Breast epithelium (tissue), 4 donors: Measurements from ENCODE around the gene BLOC1S3. TPM values are rescaled to one million over a fixed set of nuclear protein-coding genes. Genes with fewer than 3 reads are reported as not detected.

ENCODE experiments used
- DNase-seq, 2 donors: peaks; one replicate each; pipeline ENCODE4 v3.0.0-alpha.2; 2019; ENCODE audit warnings: low spot score in 2 of 2
- H3K27ac ChIP-seq, 2 donors: fragments of 200-600 bp; sonication (generic) in 1 of 2; one replicate each; pipeline ENCODE4 v1.5.1; 2016 to 2019; ENCODE audit warnings: mild to moderate bottlenecking in 1 of 2
- H3K27me3 ChIP-seq, 2 donors: fragments of 200-600 bp; sonication (generic) in 1 of 2; one replicate each; pipeline versions ENCODE4 v1.5.1 to v1.6.0; 2017 to 2019; ENCODE audit warnings: control low read depth in 1 of 2, mild to moderate bottlenecking in 1 of 2
- H3K36me3 ChIP-seq: fragments of 200-600 bp; one replicate; pipeline ENCODE4 v1.5.1; 2019
- H3K4me1 ChIP-seq, 2 donors: fragments of 200-600 bp; sonication (generic); one replicate each; pipeline ENCODE4 v1.5.1; 2016 to 2019; ENCODE audit warnings: control low read depth in 1 of 2
- H3K4me3 ChIP-seq, 3 donors: fragments of 200-600 bp; sonication (generic); 1 replicate in 2 of 3; 2 replicates in 1 of 3; pipeline ENCODE4 v1.5.1; 2016 to 2019; ENCODE audit warnings: mild to moderate bottlenecking in 3 of 3, moderate library complexity in 2 of 3
- H3K9me3 ChIP-seq, 2 donors: fragments of 200-600 bp; sonication (generic) in 1 of 2; one replicate each; pipeline ENCODE4 v1.5.1; 2016 to 2019; ENCODE audit warnings: control low read depth in 1 of 2
- CTCF ChIP-seq, 3 donors: fragments of 450-650 bp; IDR thresholded peaks; one replicate each; pipeline ENCODE4 v1.5.1; 2016 to 2017; ENCODE audit warnings: antibody characterized with exemption in 3 of 3, mild to moderate bottlenecking in 3 of 3, moderate library complexity in 3 of 3
- POLR2A ChIP-seq: fragments of 450-650 bp; IDR thresholded peaks from one replicate; pipeline ENCODE4 v1.6.1; 2016; ENCODE audit warnings: antibody characterized with exemption, mild to moderate bottlenecking, moderate library complexity
- POLR2AphosphoS5 ChIP-seq, 3 donors: sonication (generic); formaldehyde crosslinking; IDR thresholded peaks; one replicate each; pipeline ENCODE4 v1.6.1; 2017; ENCODE audit warnings: antibody characterized with exemption in 3 of 3
- intact Hi-C: fragments of 100-400 bp; cut with DNase I; formaldehyde crosslinking; loops from one replicate; pipeline ENCODE4 v1.15.1; 2023; ENCODE audit warnings: low total_unique reads
- total RNA-seq, 3 donors: library from RNA; depleted of rRNA; stranded (reverse); fragments of >200 nt; gene quantifications; one replicate each; pipeline ENCODE4 v1.1.0, GENCODE V29; 2016

BLOC1S3 gene
- total RNA-seq, 3 donors from 2014 or later = 10.2 to 13.0 (median 10.6) TPM

GRCh38 chr19:45217193-45217956 lies 38.8 kb downstream of the BLOC1S3 start:
- no peaks in the 10 kb centered on the region for H3K36me3 ChIP-seq
- H3K27me3 ChIP-seq = peaks cover 6 to 8% of the 10 kb centered on the region in 2 donors
- H3K9me3 ChIP-seq = no peaks in the 10 kb centered on the region
- no peak overlapping the region for H3K4me3 ChIP-seq
- intact Hi-C loops = no loop called here
- TF ChIP-seq CTCF (IDR thresholded peaks at IDR 0.05) (no peak), POLR2AphosphoS5 (IDR thresholded peaks at IDR 0.05) (no peak), POLR2A (no peak)
- no peak overlapping the region for H3K27ac ChIP-seq
- H3K4me1 ChIP-seq = no peaks in the 10 kb centered on the region
- no peak for DNase-seq

- Histone ChIP-seq H3K36me3 (no peaks in the 10 kb centered on the region), H3K9me3 (no peaks in the 10 kb centered on the region), H3K4me1 (no peaks in the 10 kb centered on the region), H3K27ac (no peak overlapping the region), H3K27me3 (peaks cover 6 to 8% of the 10 kb centered on the region in 2 donors), H3K4me3 (no peak overlapping the region)
- intact Hi-C loops = no loop called here
- DNase-seq = no peak
- TF ChIP-seq CTCF (IDR thresholded peaks at IDR 0.05) (no peak), POLR2A (no peak), POLR2AphosphoS5 (IDR thresholded peaks at IDR 0.05) (no peak)
These were observed 39.4 kb downstream of the BLOC1S3 start for GRCh38 chr19:45217957-45218334.

- TF ChIP-seq POLR2AphosphoS5 (IDR thresholded peaks at IDR 0.05) = no peak
- Histone ChIP-seq H3K36me3 (no peaks in the 10 kb centered on the region), H3K27ac (no peak overlapping the region), H3K4me3 (no peak overlapping the region), H3K9me3 (no peaks in the 10 kb centered on the region), H3K4me1 (no peaks in the 10 kb centered on the region), H3K27me3 (peaks cover 6 to 8% of the 10 kb centered on the region in 2 donors)
- intact Hi-C loops = no loop called here
- DNase-seq = no peak
These were observed 39.8 kb downstream of the BLOC1S3 start for GRCh38 chr19:45218426-45218825.

- intact Hi-C loops = no loop called here
- Histone ChIP-seq H3K9me3 (no peaks in the 10 kb centered on the region), H3K27me3 (peaks cover 6 to 8% of the 10 kb centered on the region in 2 donors), H3K27ac (no peak overlapping the region), H3K4me1 (no peaks in the 10 kb centered on the region), H3K4me3 (no peak overlapping the region), H3K36me3 (no peaks in the 10 kb centered on the region)
- no peak for DNase-seq
- TF ChIP-seq CTCF (IDR thresholded peaks at IDR 0.05) (no peak), POLR2A (no peak), POLR2AphosphoS5 (IDR thresholded peaks at IDR 0.05) (no peak)
These were observed 40.5 kb downstream of the BLOC1S3 start for GRCh38 chr19:45218911-45219743.

GRCh38 chr19:45222724-45223123 lies 44.1 kb downstream of the BLOC1S3 start:
- intact Hi-C loops = no loop called here
- H3K27me3 ChIP-seq = peaks cover 3 to 4% of the 10 kb centered on the region in 2 donors
- H3K4me3 ChIP-seq = no peak overlapping the region
- H3K27ac ChIP-seq = no peak overlapping the region
- DNase-seq = no peak
- no peaks in the 10 kb centered on the region for H3K9me3 ChIP-seq
- no peaks in the 10 kb centered on the region for H3K36me3 ChIP-seq
- no peak for TF ChIP-seq CTCF (IDR thresholded peaks at IDR 0.05)
- no peak for TF ChIP-seq POLR2A
- no peak for TF ChIP-seq POLR2AphosphoS5 (IDR thresholded peaks at IDR 0.05)
- no peaks in the 10 kb centered on the region for H3K4me1 ChIP-seq
